Measurements from ENCODE around the gene ABCA2. TPM values are rescaled to one million over a fixed set of nuclear protein-coding genes. Genes with fewer than 3 reads are reported as not detected.

Gene ABCA2
- total RNA-seq, 1 donor from 2014 or later, result 26.4 TPM

GRCh38 chr9:137014776-137015539, 13.1 kb downstream of the ABCA2 start:
- H3K4me1 Mint-ChIP-seq (ENCODE audit: low read depth), result no peaks in the 10 kb centered on the region
- no peaks in the 10 kb centered on the region for H3K9me3 Mint-ChIP-seq (ENCODE audit: low read depth)
- no peak for DNase-seq (ENCODE audit: low spot score, unreplicated experiment)
- peaks cover 1% of the 10 kb centered on the region for H3K36me3 Mint-ChIP-seq (ENCODE audit: insufficient read depth)
- H3K4me3 Mint-ChIP-seq (ENCODE audit: low read depth), result no peak overlapping the region
- H3K27ac Mint-ChIP-seq, result no peak overlapping the region
- TF ChIP-seq CTCF (IDR thresholded peaks at IDR 0.05; ENCODE audit: unreplicated experiment), result no peak
- H3K27me3 Mint-ChIP-seq, result no peaks in the 10 kb centered on the region

DNA sequence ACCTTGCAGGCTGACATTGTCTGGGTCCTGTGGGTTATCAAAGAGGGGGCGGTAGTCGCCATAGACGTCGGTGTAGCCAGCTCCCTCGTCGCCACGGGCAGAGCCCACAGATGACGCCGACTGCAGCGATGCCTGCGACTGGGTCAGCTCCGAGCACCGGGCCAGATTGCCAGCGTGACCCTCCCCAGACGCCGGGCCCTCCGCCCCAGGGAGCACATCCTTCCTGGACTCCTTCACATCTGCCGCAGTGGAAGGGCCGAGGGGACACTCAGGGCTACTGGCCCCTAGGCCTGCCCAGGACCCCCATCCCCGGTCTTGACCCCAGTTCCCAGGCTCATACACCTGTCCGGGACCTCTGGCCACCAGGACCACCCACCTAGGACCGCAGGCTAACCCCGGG, 13.9 kb downstream of the ABCA2 start:
- H3K4me1 Mint-ChIP-seq (ENCODE audit: low read depth), result no peaks in the 10 kb centered on the region
- no peaks in the 10 kb centered on the region for H3K9me3 Mint-ChIP-seq (ENCODE audit: low read depth)
- H3K27me3 Mint-ChIP-seq, result no peaks in the 10 kb centered on the region
- H3K4me3 Mint-ChIP-seq (ENCODE audit: low read depth), result no peak overlapping the region
- no peak overlapping the region for H3K27ac Mint-ChIP-seq
- H3K36me3 Mint-ChIP-seq (ENCODE audit: insufficient read depth), result peaks cover 3% of the 10 kb centered on the region
- no peak for TF ChIP-seq CTCF (IDR thresholded peaks at IDR 0.05; ENCODE audit: unreplicated experiment)
- no peak for DNase-seq (ENCODE audit: low spot score, unreplicated experiment)

DNA sequence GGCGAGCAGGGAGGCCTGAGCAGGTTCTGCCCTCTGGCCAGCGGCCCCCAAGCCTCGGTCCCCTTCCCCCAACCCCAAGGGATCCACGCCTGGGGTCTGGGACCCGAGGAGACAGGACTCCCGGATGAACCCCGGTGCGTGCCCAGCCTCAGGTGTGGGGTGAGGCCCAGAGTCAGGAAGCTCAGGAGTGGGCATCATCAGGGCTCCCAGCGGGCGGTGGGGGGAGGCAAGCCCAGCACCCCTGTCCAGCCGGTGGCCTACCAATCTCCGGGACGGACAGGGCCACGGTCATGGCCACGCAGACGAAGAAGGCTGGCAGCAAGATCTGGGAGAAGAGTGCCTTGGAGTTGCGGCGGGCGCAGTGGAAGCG, 14.5 kb downstream of the ABCA2 start:
- H3K4me3 Mint-ChIP-seq (ENCODE audit: low read depth), result no peak overlapping the region
- DNase-seq (ENCODE audit: low spot score, unreplicated experiment), result no peak
- no peaks in the 10 kb centered on the region for H3K27me3 Mint-ChIP-seq
- H3K4me1 Mint-ChIP-seq (ENCODE audit: low read depth), result no peaks in the 10 kb centered on the region
- no peak overlapping the region for H3K27ac Mint-ChIP-seq
- peaks cover 3% of the 10 kb centered on the region for H3K36me3 Mint-ChIP-seq (ENCODE audit: insufficient read depth)
- TF ChIP-seq CTCF (IDR thresholded peaks at IDR 0.05; ENCODE audit: unreplicated experiment), result no peak
- H3K9me3 Mint-ChIP-seq (ENCODE audit: low read depth), result no peaks in the 10 kb centered on the region

- Mint-ChIP-seq H3K4me1 (ENCODE audit: low read depth) (no peaks in the 10 kb centered on the region), H3K9me3 (ENCODE audit: low read depth) (no peaks in the 10 kb centered on the region), H3K27ac (no peak overlapping the region), H3K4me3 (ENCODE audit: low read depth) (no peak overlapping the region), H3K36me3 (ENCODE audit: insufficient read depth) (peaks cover 3% of the 10 kb centered on the region), H3K27me3 (no peaks in the 10 kb centered on the region)
- no peak for DNase-seq (ENCODE audit: low spot score, unreplicated experiment)
- TF ChIP-seq CTCF (IDR thresholded peaks at IDR 0.05; ENCODE audit: unreplicated experiment), result no peak
These were observed 15.1 kb downstream of the ABCA2 start for GRCh38 chr9:137012694-137013570.

DNA sequence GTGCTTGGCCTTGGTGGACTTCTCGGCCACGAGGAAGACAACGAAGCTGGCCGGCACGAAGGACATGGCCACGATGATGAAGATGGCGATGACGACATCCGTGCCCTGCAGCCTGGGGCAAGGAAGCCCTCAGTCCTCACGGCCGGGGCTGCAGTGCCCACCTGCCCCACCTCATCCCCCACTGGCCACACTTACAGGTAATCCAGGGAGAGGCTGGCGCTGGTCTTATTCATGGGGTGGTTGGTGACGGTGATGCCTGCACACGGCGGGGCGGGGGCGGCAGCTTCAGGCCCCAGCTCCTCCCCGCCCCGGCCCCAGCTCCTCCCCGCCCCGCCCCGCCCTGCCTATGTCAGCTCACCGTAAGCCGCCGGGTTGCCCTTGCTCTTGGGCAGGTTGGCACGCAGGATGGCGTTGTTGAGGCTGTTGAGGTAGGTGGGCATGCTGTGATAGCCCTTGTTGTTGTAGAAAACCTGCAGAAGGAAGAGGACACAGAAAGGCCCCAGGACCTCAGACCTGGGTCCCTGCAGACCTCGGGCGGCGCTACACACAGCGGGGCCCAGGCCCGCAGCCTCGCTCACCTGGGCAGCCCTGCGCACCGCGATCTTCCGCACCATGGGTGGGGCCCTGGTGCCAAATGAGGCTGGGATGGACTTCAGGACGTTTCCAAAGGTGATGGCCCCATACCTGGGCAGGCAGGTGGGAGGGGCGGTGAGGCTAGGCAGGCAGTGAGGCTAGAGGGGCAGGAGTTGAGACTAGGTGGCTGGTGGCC, 15.9 kb downstream of the ABCA2 start:
- DNase-seq (ENCODE audit: low spot score, unreplicated experiment), result no peak
- Mint-ChIP-seq H3K4me3 (ENCODE audit: low read depth) (no peak overlapping the region), H3K27me3 (no peaks in the 10 kb centered on the region), H3K4me1 (ENCODE audit: low read depth) (no peaks in the 10 kb centered on the region), H3K27ac (no peak overlapping the region), H3K36me3 (ENCODE audit: insufficient read depth) (peaks cover 3% of the 10 kb centered on the region), H3K9me3 (ENCODE audit: low read depth) (no peaks in the 10 kb centered on the region)
- no peak for TF ChIP-seq CTCF (IDR thresholded peaks at IDR 0.05; ENCODE audit: unreplicated experiment)
